ENCODE measurements around the gene SHPK. TPM values are rescaled to one million over a fixed set of nuclear protein-coding genes. Genes with fewer than 3 reads are reported as not detected.

Gene SHPK
- total and polyA plus RNA-seq, 8 donors: 4.9 to 29.4 (median 10.8) TPM

DNA sequence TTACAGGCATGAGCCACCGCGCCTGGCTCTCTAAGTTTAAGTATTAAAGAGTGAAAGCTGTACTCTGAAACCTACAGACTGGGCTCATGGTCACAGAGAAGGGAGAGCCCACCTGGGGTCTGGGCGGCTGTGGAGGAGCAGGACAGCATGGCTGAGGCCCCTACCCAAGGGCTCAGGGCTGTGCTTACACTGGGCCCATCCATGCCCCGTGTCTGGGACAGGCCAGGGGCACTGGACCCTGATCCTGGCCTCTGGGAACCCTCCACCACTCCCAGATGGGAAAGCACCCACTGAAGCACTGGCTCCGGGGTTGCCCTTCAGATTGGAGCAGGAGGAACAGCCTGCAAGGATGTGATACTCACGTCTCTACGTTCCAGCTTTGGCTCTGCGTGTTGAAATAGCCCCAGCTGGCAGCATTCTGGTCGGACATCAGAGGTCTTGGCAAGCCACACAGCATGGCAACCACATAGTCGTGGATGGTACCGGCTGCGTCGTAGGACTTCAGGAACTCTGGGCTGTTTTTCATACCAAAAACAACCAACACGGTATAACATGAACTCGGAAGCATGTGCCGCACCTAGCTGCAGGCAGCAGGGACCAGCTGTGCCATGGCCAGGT lies 13.0 kb downstream of the SHPK start:
- intact Hi-C loops (cut with DNase I; ENCODE audit: low total_unique reads): no loop called here
- TF ChIP-seq POLR2A (IDR thresholded peaks at IDR 0.05) (no peak), EP300 (IDR thresholded peaks at IDR 0.05) (no peak), POLR2AphosphoS5 (IDR thresholded peaks at IDR 0.05) (no peak)
- TF ChIP-seq, protein P1, sequence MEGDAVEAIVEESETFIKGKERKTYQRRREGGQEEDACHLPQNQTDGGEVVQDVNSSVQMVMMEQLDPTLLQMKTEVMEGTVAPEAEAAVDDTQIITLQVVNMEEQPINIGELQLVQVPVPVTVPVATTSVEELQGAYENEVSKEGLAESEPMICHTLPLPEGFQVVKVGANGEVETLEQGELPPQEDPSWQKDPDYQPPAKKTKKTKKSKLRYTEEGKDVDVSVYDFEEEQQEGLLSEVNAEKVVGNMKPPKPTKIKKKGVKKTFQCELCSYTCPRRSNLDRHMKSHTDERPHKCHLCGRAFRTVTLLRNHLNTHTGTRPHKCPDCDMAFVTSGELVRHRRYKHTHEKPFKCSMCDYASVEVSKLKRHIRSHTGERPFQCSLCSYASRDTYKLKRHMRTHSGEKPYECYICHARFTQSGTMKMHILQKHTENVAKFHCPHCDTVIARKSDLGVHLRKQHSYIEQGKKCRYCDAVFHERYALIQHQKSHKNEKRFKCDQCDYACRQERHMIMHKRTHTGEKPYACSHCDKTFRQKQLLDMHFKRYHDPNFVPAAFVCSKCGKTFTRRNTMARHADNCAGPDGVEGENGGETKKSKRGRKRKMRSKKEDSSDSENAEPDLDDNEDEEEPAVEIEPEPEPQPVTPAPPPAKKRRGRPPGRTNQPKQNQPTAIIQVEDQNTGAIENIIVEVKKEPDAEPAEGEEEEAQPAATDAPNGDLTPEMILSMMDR (IDR thresholded peaks at IDR 0.05): no peak
- H3K9me3 ChIP-seq: no peaks in the 10 kb centered on the region
- no peaks in the 10 kb centered on the region for H3K27me3 ChIP-seq
- H3K4me3 ChIP-seq: no peak overlapping the region
- no peak for DNase-seq
- H3K27ac ChIP-seq: no peak overlapping the region
- 96 to 98% (median 97%) methylated on average over 14 to 16 of the region's 16 CpGs for WGBS, 5 donors
- H3K4me1 ChIP-seq: no peaks in the 10 kb centered on the region
- peaks cover 46 to 100% (median 100%) of the 10 kb centered on the region in 4 donors for H3K36me3 ChIP-seq

DNA sequence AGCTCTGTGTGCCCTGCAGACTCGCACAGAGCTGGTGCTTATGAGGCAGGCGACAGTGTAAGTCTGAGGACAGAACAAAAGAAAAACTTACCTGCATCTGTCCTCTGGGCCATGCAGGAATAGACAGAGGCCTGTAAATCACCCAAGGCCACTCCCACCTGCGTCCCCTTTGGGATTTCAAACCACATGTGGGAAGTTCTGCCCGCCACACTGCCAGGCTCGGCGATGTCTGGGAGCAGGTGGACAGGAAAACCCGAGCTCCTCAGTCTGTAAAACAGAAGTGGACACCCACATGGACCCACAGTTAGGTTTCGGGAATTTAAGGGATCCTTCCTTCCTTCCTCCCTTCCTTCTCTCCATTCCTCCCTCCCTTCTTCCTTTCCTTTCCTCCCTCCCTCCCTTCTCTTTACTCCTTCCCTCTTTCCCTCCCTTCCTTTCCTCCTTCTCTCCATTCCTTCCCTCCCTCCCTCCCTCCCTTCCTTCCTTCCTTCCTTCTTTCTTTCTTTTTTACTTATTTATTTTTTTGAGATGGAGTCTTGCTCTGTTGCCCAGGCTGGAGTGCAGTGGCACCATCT lies 14.8 kb downstream of the SHPK start:
- intact Hi-C loops (cut with DNase I; ENCODE audit: low total_unique reads): no loop called here
- H3K4me3 ChIP-seq: no peak overlapping the region
- peaks cover 51 to 100% (median 100%) of the 10 kb centered on the region in 4 donors for H3K36me3 ChIP-seq
- TF ChIP-seq POLR2A (IDR thresholded peaks at IDR 0.05) (no peak), POLR2AphosphoS5 (IDR thresholded peaks at IDR 0.05) (no peak)
- H3K27me3 ChIP-seq: no peaks in the 10 kb centered on the region
- no peaks in the 10 kb centered on the region for H3K4me1 ChIP-seq
- H3K27ac ChIP-seq: no peak overlapping the region
- no peak for DNase-seq
- WGBS, 5 donors: 95 to 99% (median 97%) methylated on average over 8 of the region's 8 CpGs
- no peaks in the 10 kb centered on the region for H3K9me3 ChIP-seq

DNA sequence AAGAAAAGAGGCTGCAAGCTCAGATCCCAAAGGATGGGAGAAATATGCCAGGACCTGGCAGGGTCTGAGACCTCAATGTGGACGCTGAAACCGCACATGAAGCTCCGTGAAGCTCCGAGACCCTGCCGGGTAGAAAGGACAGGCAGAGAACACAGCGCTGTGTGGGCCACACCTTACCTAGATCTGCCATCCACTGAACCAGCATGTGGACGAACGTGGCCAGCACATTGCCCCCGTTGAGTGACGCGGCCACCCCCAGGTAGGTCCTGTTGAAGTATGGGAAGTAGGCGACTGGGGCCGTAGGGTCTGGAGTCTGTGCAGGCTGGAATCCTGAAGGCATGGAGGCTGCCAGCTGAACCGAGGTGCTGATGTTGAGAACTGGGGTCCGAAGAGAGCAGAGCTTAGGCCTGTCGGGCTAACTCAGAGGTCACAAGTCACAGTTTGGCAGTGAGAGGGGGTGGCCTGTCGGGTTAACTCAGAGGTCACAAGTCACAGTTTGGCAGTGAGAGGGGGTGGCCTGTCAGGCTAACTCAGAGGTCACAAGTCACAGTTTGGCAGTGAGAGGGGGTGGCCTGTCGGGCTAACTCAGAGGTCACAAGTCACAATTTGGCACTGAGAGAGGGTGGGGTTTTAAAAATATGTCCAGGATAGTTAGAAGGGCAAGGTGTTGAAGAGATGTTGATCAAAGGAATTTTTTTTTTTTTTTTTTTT lies 20.7 kb downstream of the SHPK start:
- Histone ChIP-seq H3K4me3 (no peak overlapping the region), H3K4me1 (peaks cover 0 to 5% (median 0%) of the 10 kb centered on the region in 4 donors), H3K27ac (no peak overlapping the region), H3K36me3 (peaks cover 44 to 100% (median 99%) of the 10 kb centered on the region in 4 donors), H3K27me3 (no peaks in the 10 kb centered on the region), H3K9me3 (no peaks in the 10 kb centered on the region)
- intact Hi-C loops (cut with DNase I; ENCODE audit: low total_unique reads): no loop called here
- TF ChIP-seq POLR2A (IDR thresholded peaks at IDR 0.05) (no peak), EP300 (IDR thresholded peaks at IDR 0.05) (no peak), POLR2AphosphoS5 (IDR thresholded peaks at IDR 0.05) (no peak)
- TF ChIP-seq, protein P1 (IDR thresholded peaks at IDR 0.05): no peak
- no peak for DNase-seq
- 93 to 98% (median 95%) methylated on average over 18 of the region's 18 CpGs for WGBS, 5 donors

DNA sequence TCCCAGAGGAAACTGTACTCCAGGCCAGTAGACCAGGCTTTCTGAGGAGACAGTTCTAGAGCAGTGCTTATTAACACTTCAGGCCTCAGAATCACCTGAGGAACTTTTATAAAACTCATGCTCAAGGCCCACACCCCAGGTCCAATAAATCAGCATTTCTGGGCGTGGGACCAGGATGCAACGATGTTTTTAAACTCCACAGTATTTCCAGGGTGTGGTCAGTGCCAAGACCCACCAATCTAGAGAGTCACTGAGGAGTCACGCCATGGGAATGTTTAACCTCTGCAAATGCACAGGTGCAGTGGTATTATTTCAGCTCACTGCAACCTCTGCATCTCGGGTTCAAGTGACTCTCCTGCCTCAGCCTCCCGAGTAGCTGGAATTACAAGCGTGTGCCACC lies 22.9 kb downstream of the SHPK start:
- Histone ChIP-seq H3K4me1 (peaks cover 0 to 5% (median 0%) of the 10 kb centered on the region in 4 donors), H3K4me3 (no peak overlapping the region), H3K27me3 (no peaks in the 10 kb centered on the region), H3K9me3 (no peaks in the 10 kb centered on the region), H3K27ac (no peak overlapping the region), H3K36me3 (peaks cover 57 to 100% (median 99%) of the 10 kb centered on the region in 4 donors)
- no peak for DNase-seq
- WGBS, 5 donors: 83 to 94% (median 89%) methylated on average over 6 of the region's 6 CpGs
- TF ChIP-seq, protein P1 (IDR thresholded peaks at IDR 0.05): no peak
- no peak for TF ChIP-seq POLR2A (IDR thresholded peaks at IDR 0.05)
- TF ChIP-seq EP300 (IDR thresholded peaks at IDR 0.05): no peak
- no peak for TF ChIP-seq POLR2AphosphoS5 (IDR thresholded peaks at IDR 0.05)
- intact Hi-C loops (cut with DNase I; ENCODE audit: low total_unique reads): no loop called here
